ENCODE measurements around the gene GNB5.

Gene GNB5

DNA sequence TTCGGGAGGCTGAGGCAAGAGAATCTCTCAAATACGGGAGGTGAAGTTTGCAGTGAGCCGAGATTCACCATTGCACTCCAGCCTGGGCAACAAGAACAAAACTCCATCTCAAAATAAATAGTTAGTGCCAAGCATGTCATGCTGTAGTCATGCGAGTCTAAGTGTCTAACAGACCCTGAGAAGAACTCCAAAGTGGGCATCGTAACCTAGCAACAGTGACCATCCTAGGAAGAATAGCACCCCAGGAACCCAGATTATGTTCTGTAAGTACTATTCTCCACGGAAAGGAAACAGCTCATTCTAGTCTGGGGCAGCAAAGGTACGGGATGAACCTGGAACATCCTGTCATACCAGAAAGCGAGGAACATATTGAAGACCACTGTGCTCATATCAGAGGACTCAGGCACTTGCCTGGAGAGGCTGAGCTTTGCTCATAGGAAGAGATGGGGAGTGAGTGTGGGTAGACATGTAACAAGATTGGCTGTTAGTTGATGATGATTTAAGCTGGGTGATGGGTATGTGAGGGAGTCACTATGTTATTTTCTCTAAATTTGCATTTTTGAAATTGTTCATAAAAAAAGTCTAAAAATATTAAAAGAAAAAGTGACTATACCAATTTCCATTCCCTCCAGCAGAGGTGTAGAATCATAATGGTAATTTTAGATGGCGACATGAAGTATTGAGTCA lies 110.3 kb downstream of the GNB5 start:
- H3K27ac ChIP-seq (ENCODE audit: poor library complexity, severe bottlenecking) = peak overlapping the region; percentile 96
- ATAC-seq (ENCODE audit: low read depth) (no peak), DNase-seq (ENCODE audit: low spot score) (no peak)

GRCh38 chr15:52080031-52080430 lies 111.2 kb downstream of the GNB5 start:
- no peaks in the 10 kb centered on the region for H3K9me3 ChIP-seq (ENCODE audit: severe bottlenecking)
- no peaks in the 10 kb centered on the region for H3K36me3 ChIP-seq (ENCODE audit: low read depth)
- no peaks in the 10 kb centered on the region for H3K27me3 ChIP-seq (ENCODE audit: insufficient read depth, poor library complexity, severe bottlenecking)
- peak; percentile 89 for DNase-seq (ENCODE audit: low spot score)
- TF ChIP-seq, protein P1, sequence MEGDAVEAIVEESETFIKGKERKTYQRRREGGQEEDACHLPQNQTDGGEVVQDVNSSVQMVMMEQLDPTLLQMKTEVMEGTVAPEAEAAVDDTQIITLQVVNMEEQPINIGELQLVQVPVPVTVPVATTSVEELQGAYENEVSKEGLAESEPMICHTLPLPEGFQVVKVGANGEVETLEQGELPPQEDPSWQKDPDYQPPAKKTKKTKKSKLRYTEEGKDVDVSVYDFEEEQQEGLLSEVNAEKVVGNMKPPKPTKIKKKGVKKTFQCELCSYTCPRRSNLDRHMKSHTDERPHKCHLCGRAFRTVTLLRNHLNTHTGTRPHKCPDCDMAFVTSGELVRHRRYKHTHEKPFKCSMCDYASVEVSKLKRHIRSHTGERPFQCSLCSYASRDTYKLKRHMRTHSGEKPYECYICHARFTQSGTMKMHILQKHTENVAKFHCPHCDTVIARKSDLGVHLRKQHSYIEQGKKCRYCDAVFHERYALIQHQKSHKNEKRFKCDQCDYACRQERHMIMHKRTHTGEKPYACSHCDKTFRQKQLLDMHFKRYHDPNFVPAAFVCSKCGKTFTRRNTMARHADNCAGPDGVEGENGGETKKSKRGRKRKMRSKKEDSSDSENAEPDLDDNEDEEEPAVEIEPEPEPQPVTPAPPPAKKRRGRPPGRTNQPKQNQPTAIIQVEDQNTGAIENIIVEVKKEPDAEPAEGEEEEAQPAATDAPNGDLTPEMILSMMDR (IDR thresholded peaks at IDR 0.05; ENCODE audit: poor library complexity, severe bottlenecking) = no peak
- H3K4me3 ChIP-seq (ENCODE audit: severe bottlenecking) = no peak overlapping the region
- peaks cover 50% of the 10 kb centered on the region for H3K4me1 ChIP-seq (ENCODE audit: insufficient read depth, poor library complexity, severe bottlenecking)
- peak overlapping the region; percentile 96 for H3K27ac ChIP-seq (ENCODE audit: poor library complexity, severe bottlenecking)
- peak; percentile 56 for ATAC-seq (ENCODE audit: low read depth)

More for the DNA sequence above, 110.3 kb downstream of the GNB5 start:
- Histone ChIP-seq H3K9me3 (ENCODE audit: severe bottlenecking) (no peaks in the 10 kb centered on the region), H3K4me3 (ENCODE audit: severe bottlenecking) (no peak overlapping the region), H3K36me3 (ENCODE audit: low read depth) (no peaks in the 10 kb centered on the region), H3K4me1 (ENCODE audit: insufficient read depth, poor library complexity, severe bottlenecking) (peaks cover 55% of the 10 kb centered on the region), H3K27me3 (ENCODE audit: insufficient read depth, poor library complexity, severe bottlenecking) (no peaks in the 10 kb centered on the region)
- TF ChIP-seq, protein P1 (IDR thresholded peaks at IDR 0.05; ENCODE audit: poor library complexity, severe bottlenecking) = no peak

DNA sequence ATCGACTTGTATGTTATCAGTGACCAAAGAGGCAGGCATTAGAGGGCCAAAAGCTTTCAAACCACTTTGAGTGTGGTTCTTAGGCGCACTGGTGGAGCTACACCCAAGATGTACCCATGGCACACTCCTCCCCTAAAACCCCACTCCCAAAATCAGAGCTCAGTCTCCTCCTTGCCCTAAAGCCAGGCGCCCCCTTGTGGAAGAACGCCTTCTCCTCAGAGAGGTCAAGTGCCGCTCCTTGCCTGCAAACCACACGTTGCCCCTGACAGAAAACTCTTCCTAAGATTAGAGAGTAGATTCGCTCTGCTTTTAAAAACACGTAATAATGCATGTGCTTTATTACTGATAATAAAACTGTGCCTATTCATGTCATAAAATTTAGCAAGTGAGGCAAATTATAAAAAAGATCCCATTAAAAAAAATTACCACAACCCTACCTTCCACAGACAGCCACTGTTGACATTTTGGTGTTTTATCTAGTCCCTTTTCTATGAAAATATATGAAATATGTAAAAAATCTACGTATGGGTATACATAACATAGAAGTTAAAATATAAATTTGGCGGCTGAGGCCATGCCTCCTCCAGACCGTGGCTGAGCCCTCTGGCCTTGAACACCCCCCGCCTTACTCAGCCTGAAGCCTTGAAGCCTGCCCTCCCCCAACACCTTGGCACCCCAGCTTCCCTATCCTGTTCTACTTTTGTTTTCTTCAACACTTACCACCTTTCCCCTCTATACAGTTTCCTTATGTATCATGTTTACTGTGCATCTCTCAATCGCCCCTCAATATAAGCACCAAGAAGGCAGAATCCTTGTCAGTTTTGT lies 112.1 kb downstream of the GNB5 start:
- DNase-seq (ENCODE audit: low spot score) = peak; percentile 90
- ATAC-seq (ENCODE audit: low read depth) = peak; percentile 7; the same call in 1 of the 3 replicates
- Histone ChIP-seq H3K9me3 (ENCODE audit: severe bottlenecking) (no peaks in the 10 kb centered on the region), H3K27me3 (ENCODE audit: insufficient read depth, poor library complexity, severe bottlenecking) (no peaks in the 10 kb centered on the region), H3K4me3 (ENCODE audit: severe bottlenecking) (no peak overlapping the region), H3K4me1 (ENCODE audit: insufficient read depth, poor library complexity, severe bottlenecking) (peaks cover 52% of the 10 kb centered on the region), H3K27ac (ENCODE audit: poor library complexity, severe bottlenecking) (peak overlapping the region; percentile 96), H3K36me3 (ENCODE audit: low read depth) (no peaks in the 10 kb centered on the region)
- TF ChIP-seq, protein P1 (IDR thresholded peaks at IDR 0.05; ENCODE audit: poor library complexity, severe bottlenecking) = peak; percentile 97

DNA sequence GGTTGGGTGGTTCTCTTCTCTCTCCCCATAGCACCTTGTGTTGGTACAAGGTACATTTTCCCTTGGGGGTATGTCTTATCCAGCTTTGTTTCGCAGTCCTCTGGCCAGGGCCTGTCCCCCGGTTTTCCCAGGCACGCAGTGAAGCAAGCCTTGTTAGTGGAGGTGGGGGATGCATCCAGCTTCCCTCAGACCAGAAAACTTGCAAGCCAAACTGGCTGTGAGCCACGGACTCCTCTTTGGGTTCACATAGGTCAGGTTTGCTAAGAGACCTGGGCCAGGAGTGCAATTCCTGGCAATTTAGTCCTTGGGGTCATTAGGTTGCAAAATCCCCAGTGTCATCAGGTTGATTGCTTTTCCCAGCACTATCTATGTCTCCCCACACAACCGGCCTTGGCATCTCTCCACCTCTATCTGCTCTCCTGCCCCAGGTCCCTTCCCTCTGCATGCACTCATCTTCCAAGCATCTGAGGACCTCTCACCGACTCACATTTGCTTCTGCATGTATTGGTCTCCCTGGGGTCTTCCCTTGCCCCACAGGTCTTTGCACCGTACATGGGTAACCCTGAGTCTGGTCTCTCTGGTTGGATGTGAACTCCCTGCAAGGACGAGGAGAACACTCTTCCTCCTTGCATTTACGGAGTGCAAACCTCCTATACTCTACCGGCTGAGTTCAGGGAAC lies 112.9 kb downstream of the GNB5 start:
- H3K9me3 ChIP-seq (ENCODE audit: severe bottlenecking) = no peaks in the 10 kb centered on the region
- no peak for ATAC-seq (ENCODE audit: low read depth)
- no peak overlapping the region for H3K4me3 ChIP-seq (ENCODE audit: severe bottlenecking)
- H3K27me3 ChIP-seq (ENCODE audit: insufficient read depth, poor library complexity, severe bottlenecking) = no peaks in the 10 kb centered on the region
- peak overlapping the region; percentile 96 for H3K27ac ChIP-seq (ENCODE audit: poor library complexity, severe bottlenecking)
- peaks cover 52% of the 10 kb centered on the region for H3K4me1 ChIP-seq (ENCODE audit: insufficient read depth, poor library complexity, severe bottlenecking)
- no peaks in the 10 kb centered on the region for H3K36me3 ChIP-seq (ENCODE audit: low read depth)
- TF ChIP-seq, protein P1 (IDR thresholded peaks at IDR 0.05; ENCODE audit: poor library complexity, severe bottlenecking) = no peak
- DNase-seq (ENCODE audit: low spot score) = no peak
